DOHH2 (cell line): ENCODE measurements around the gene SYCP2.
"Not testable (repeated sequence)": the region's sequence is repeated elsewhere in the genome, so short reads cannot be mapped to it uniquely, and the experiment has no call there.

Experiments used
- H3F3A ChIP-seq: fragments of 200-600 bp; sonication (generic), shearing (Covaris generic); 2 replicates; pipeline ENCODE4 v1.6.0; 2016; ENCODE audit warnings: antibody characterized with exemption, mild to moderate bottlenecking; ENCODE audit not compliant: control insufficient read depth, insufficient read depth
- H3K27ac ChIP-seq: fragments of 200-600 bp; sonication (generic); 2 replicates; pipeline ENCODE4 v1.5.1; 2014; ENCODE audit warnings: low read depth, mild to moderate bottlenecking, low read length, moderate library complexity
- H3K27me3 ChIP-seq: fragments of 200-600 bp; sonication (generic); 2 replicates; pipeline ENCODE4 v1.6.1; 2014; ENCODE audit warnings: mild to moderate bottlenecking, low read length, mixed read lengths; ENCODE audit not compliant: control insufficient read depth
- H3K36me3 ChIP-seq: fragments of 200-600 bp; sonication (generic); 2 replicates; pipeline ENCODE4 v1.6.1; 2014; ENCODE audit warnings: mild to moderate bottlenecking, low read length, moderate library complexity, mixed read lengths; ENCODE audit not compliant: control insufficient read depth
- H3K4me1 ChIP-seq: fragments of 200-600 bp; sonication (generic); 2 replicates; pipeline ENCODE4 v1.6.1; 2014; ENCODE audit warnings: mild to moderate bottlenecking, low read length, mixed read lengths; ENCODE audit not compliant: control insufficient read depth
- H3K4me2 ChIP-seq: fragments of 200-600 bp; sonication (generic); 2 replicates; pipeline ENCODE4 v1.6.0; 2014; ENCODE audit warnings: mild to moderate bottlenecking, low read length, moderate library complexity
- H3K4me3 ChIP-seq: fragments of 200-600 bp; sonication (generic); 2 replicates; pipeline ENCODE4 v1.5.1; 2014; ENCODE audit warnings: mild to moderate bottlenecking, low read length, mixed read lengths
- H3K79me2 ChIP-seq: fragments of 200-600 bp; sonication (generic); 2 replicates; pipeline ENCODE4 v1.6.1; 2014; ENCODE audit warnings: mild to moderate bottlenecking, low read length, mixed read lengths; ENCODE audit not compliant: control insufficient read depth
- H3K9me2 ChIP-seq: fragments of 200-600 bp; sonication (generic); replicated peaks from 2 replicates; pipeline ENCODE4 v1.6.1; 2014; ENCODE audit warnings: mild to moderate bottlenecking, low read length, mixed read lengths; ENCODE audit not compliant: control insufficient read depth
- H3K9me3 ChIP-seq: fragments of 200-600 bp; sonication (generic); 2 replicates; pipeline ENCODE4 v1.6.1; 2014; ENCODE audit warnings: antibody characterized with exemption, low read length, mixed read lengths; ENCODE audit not compliant: control insufficient read depth, insufficient read depth
- H4K20me1 ChIP-seq: fragments of 200-600 bp; sonication (generic); 2 replicates; pipeline ENCODE4 v1.6.0; 2014; ENCODE audit warnings: low read depth, mild to moderate bottlenecking, antibody characterized with exemption, low read length, moderate library complexity; ENCODE audit not compliant: control insufficient read depth, insufficient read depth
- EZH2phosphoT487 ChIP-seq: fragments of 200-600 bp; sonication (generic); IDR thresholded peaks from 2 replicates; pipeline ENCODE4 v1.6.1; 2017; ENCODE audit warnings: borderline replicate concordance, mild to moderate bottlenecking, antibody characterized with exemption, low read length, moderate library complexity, mixed read lengths
- TF ChIP-seq, protein P1 (sequence below): fragments of 200-600 bp; sonication (generic); IDR thresholded peaks from one replicate; pipeline ENCODE4 v1.5.1; 2014; ENCODE audit warnings: antibody characterized with exemption, mild to moderate bottlenecking, low read depth, low read length; ENCODE audit not compliant: poor library complexity, severe bottlenecking

The SYCP2 gene

DNA sequence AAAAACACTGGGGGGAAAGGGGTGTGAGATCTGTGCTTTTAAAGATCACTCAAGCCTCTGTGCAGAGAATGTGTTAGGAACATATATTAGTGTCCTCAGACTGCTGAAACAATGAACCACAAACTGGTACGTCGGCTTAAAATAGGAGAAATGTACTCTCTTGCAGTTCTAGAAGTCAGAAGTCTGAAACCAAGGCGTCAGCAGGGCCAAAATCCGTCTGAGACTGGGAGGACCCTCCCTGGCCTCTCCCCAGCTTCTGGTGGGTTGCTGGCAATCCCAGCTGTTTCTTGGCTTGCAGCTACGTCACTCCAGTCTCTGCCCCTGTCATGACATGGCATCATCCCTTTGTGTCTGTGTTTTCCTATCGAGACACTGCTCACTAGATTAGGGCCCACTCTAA is 28.7 kb upstream of the SYCP2 start:
- Histone ChIP-seq H3K4me1 (no peaks in the 10 kb centered on the region), H3K4me3 (no peak overlapping the region), H4K20me1 (no peaks in the 10 kb centered on the region), H3K4me2 (no peak overlapping the region), H3K9me2 (no peaks in the 10 kb centered on the region), H3K9me3 (no peaks in the 10 kb centered on the region), H3F3A (no peaks in the 10 kb centered on the region), H3K27me3 (0 out of 2 replicates have a peak, but pooled peaks cover 5% of the 10 kb centered on the region), H3K36me3 (no peaks in the 10 kb centered on the region), H3K79me2 (no peaks in the 10 kb centered on the region), H3K27ac (no peak overlapping the region)
- TF ChIP-seq, protein P1, sequence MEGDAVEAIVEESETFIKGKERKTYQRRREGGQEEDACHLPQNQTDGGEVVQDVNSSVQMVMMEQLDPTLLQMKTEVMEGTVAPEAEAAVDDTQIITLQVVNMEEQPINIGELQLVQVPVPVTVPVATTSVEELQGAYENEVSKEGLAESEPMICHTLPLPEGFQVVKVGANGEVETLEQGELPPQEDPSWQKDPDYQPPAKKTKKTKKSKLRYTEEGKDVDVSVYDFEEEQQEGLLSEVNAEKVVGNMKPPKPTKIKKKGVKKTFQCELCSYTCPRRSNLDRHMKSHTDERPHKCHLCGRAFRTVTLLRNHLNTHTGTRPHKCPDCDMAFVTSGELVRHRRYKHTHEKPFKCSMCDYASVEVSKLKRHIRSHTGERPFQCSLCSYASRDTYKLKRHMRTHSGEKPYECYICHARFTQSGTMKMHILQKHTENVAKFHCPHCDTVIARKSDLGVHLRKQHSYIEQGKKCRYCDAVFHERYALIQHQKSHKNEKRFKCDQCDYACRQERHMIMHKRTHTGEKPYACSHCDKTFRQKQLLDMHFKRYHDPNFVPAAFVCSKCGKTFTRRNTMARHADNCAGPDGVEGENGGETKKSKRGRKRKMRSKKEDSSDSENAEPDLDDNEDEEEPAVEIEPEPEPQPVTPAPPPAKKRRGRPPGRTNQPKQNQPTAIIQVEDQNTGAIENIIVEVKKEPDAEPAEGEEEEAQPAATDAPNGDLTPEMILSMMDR = no peak
- TF ChIP-seq EZH2phosphoT487 = no peak

DNA sequence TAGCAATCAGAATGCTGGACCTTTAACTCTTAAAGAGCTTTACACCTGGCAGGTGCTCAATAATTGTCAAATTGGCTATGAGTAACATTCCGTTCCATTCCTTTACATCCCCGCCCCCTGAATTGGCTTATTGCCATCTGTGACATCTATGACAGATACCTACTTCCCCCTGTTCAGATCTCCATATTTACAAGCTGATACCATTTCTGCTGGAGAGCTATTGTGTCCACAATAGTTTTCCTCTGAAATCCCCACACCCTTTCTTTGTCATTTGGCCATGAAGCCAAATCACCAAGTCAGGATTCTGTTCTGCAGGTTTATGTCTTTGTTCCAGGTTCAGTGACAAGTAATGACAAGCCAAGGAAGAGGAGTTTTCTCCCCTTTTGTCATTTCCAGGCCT is 28.0 kb upstream of the SYCP2 start:
- H4K20me1 ChIP-seq = no peaks in the 10 kb centered on the region
- H3K9me2 ChIP-seq = no peaks in the 10 kb centered on the region
- H3F3A ChIP-seq = no peaks in the 10 kb centered on the region
- no peaks in the 10 kb centered on the region for H3K4me1 ChIP-seq
- no peak overlapping the region for H3K4me3 ChIP-seq
- no peaks in the 10 kb centered on the region for H3K36me3 ChIP-seq
- no peaks in the 10 kb centered on the region for H3K9me3 ChIP-seq
- H3K79me2 ChIP-seq = no peaks in the 10 kb centered on the region
- TF ChIP-seq EZH2phosphoT487 = no peak
- TF ChIP-seq, protein P1 = no peak
- 0 out of 2 replicates have a peak, but pooled peaks cover 5% of the 10 kb centered on the region for H3K27me3 ChIP-seq
- no peak overlapping the region for H3K27ac ChIP-seq
- H3K4me2 ChIP-seq = no peak overlapping the region

DNA sequence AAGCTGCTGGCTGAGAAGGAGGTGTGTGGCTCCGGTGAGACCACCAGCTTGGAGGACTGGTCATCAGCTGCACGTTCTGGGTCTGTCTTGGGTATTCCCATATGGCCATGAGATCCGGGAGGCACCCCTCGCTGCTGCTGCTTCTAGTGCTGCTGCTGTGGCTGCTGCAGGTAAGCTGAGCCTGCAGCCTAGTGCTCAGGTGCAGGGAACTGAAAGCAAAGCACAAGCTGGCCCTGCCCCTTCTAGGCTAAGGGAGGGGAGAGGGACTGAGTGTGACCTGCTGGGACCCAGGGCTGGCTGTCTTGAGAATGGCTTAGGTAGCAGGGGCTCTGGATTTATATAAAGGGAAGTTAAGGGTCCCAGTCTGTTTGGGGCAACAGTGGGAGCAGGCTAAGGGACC is 25.2 kb upstream of the SYCP2 start:
- Histone ChIP-seq H3K36me3 (no peaks in the 10 kb centered on the region), H3K9me2 (no peaks in the 10 kb centered on the region), H3K27me3 (0 out of 2 replicates have a peak, but pooled peaks cover 5% of the 10 kb centered on the region), H3K4me1 (no peaks in the 10 kb centered on the region), H3K9me3 (no peaks in the 10 kb centered on the region), H4K20me1 (no peaks in the 10 kb centered on the region), H3K79me2 (no peaks in the 10 kb centered on the region), H3K27ac (no peak overlapping the region), H3K4me3 (no peak overlapping the region), H3F3A (no peaks in the 10 kb centered on the region), H3K4me2 (no peak overlapping the region)
- TF ChIP-seq, protein P1 = no peak
- no peak for TF ChIP-seq EZH2phosphoT487

DNA sequence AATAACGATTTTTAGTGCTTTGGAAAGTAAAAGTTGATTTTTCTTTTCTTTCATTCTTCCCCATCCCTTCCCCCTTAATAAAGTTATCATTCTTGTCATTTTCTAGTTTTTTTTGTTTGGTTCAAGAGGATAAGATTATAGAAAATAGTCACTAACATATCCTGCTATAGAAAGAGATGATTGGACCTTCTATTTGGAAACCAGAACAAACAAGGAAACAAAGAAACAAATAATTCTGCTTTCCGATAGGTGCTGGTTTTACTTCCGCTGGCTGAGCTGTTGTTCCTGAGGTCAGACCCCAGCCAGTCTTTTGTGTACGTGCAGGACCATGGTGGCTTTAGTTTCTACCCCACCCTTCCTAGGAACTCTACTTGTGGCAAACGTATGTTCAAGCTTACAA is 24.7 kb upstream of the SYCP2 start, which contains the start of gene CDH26:
CDH26 (plus strand) TSS at position 301 of the 400 bp plus-strand sequence. CDS start 304 bp downstream, outside the sequence.
- no peaks in the 10 kb centered on the region for H3K4me1 ChIP-seq
- no peaks in the 10 kb centered on the region for H3K9me3 ChIP-seq
- no peaks in the 10 kb centered on the region for H3K36me3 ChIP-seq
- H3K4me3 ChIP-seq = no peak within 1 kb of the TSS
- no peak within 1 kb of the TSS for H3K4me2 ChIP-seq
- no peaks in the 10 kb centered on the region for H3K9me2 ChIP-seq
- H3F3A ChIP-seq = no peaks in the 10 kb centered on the region
- no peaks in the 10 kb centered on the region for H4K20me1 ChIP-seq
- TF ChIP-seq EZH2phosphoT487 = no peak
- TF ChIP-seq, protein P1 = no peak
- H3K79me2 ChIP-seq = no peaks in the 10 kb centered on the region
- H3K27ac ChIP-seq = no peak within 1 kb of the TSS
- H3K27me3 ChIP-seq = 0 out of 2 replicates have a peak, but pooled peaks cover 5% of the 10 kb centered on the region

DNA sequence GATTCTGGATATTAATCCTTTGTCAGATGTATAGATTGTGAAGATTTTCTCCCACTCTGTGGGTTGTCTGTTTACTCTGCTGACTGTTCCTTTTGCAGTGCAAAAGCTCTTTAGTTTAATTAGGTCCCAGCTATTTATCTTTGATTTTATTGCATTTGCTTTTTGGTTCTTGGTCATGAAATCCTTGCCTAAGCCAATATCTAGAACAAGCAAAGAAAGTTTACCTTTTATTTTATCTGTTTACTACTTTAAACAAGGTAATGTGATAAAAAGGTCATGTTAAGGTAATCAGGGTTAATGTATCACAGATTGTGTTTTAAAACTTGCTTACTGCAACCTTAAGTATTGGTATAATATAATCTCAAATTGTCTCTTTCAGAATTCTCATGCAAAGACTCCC is 24.1 kb upstream of the SYCP2 start:
- H3K4me2 ChIP-seq = not testable (repeated sequence)

More for the DNA sequence above, 24.1 kb upstream of the SYCP2 start:
- H3K36me3 ChIP-seq, H3F3A ChIP-seq, H3K4me3 ChIP-seq, H3K9me2 ChIP-seq, H3K9me3 ChIP-seq, H3K79me2 ChIP-seq, H4K20me1 ChIP-seq, H3K27ac ChIP-seq, H3K4me1 ChIP-seq, H3K27me3 ChIP-seq: not testable (repeated sequence)
